HG02943 (cell line): ENCODE measurements around the gene HES1.

ENCODE experiments used
- ATAC-seq: cut with Tn5 transposase; IDR thresholded peaks from one replicate; pipeline ENCODE4 v1.9.1; 2021; ENCODE audit warnings: mild to moderate bottlenecking, low read depth, moderate library complexity; ENCODE audit not compliant: unreplicated experiment

The HES1 gene

GRCh38 chr3:194101592-194102432 is 34.1 kb upstream of the HES1 start:
- peak; percentile 44 for ATAC-seq

DNA sequence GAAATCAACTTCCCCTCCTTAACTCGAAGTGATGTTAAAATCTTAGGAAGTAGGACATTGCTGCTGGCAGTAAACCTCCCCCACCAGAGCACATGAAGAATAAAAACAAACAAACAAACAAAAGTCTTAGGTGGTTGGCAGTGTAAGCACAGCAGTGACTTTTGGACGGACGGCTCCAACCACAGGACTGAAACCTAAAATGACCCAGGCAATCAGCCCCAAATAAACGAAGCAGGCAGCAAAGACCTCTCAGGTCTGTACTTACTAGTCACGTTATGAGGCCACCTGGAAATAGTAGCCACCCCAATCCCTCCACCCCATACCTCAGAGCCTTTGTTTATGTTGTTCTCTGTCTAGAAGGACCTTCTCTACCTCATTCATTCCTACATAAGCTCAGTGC is 33.5 kb upstream of the HES1 start:
- ATAC-seq, result no peak

GRCh38 chr3:194103505-194103904 is 32.4 kb upstream of the HES1 start:
- no peak for ATAC-seq

DNA sequence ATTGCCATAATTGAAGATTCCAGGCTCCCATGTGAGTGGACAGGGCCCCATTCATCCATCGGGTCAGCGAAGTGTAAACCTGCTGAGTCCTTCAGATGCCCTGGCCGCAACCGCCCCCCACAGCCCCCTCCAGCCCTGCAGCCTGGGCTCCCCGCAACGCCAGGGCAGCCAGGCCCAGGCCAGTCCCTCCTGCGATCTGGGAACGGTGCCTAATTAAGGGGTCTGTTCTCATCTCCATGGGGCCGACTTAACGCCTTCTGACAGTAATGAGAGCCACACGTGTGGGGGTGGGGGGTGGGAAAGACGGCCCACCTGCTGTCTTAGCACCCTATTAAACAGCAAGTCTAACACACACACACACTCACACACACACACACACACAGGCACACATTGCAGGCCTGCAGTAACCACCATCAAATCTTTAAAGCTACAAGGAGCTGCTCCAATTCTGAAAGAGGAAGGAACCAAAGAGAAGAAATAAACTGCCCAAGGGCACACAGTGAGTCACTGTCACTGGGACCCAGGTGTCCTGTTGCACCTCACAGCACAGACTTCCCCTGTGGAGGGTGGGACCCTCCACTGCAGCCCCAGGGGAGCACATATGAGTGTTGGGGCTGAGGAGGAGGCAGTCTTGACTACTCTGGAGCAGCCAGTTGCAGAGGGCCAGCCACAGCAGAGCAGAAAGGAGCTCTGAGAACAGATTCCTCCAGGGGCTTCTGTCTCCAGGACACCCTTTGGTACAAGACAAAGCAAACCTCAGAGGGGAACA is 31.8 kb upstream of the HES1 start:
- ATAC-seq, result no peak

DNA sequence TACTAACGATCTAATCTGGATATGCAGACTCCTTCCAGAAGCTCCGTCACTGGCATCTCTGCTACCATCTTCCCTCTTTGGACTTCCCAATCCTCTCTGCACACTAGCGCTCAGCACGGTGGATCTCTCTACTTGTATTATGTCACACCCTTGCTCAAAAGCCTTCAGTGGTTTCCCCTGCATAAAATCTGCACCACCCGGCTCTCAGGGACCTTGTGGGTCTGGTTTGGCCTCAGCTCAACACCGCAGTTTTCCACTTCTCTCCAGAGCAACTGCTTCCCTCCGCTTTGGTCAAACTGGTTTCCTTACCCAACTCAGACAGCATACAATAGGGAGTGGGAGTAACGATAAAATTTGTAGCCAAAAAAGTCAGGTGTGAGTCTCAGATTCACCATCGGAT is 30.7 kb upstream of the HES1 start:
- ATAC-seq, result no peak

DNA sequence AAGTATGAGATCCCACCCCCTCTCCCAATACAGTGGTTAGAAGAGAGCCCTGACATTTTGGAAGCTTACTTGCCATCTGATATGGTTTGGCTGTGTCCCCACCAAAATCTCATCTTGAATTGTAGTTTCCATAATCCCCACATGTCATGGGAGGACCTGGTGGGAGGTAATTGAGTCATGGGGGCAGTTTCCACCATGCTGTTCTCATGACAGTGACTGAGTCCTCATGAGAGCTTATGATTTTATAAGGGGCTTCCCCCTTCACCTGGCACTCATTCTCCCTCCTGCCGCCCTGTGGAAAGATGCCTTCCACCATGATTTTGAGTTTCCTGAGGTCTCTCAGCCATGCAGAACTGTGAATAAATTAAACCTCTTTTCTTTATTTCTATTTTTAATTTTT is 28.8 kb upstream of the HES1 start:
- ATAC-seq, result no peak

GRCh38 chr3:194109192-194109863 is 26.6 kb upstream of the HES1 start:
- no peak for ATAC-seq

DNA sequence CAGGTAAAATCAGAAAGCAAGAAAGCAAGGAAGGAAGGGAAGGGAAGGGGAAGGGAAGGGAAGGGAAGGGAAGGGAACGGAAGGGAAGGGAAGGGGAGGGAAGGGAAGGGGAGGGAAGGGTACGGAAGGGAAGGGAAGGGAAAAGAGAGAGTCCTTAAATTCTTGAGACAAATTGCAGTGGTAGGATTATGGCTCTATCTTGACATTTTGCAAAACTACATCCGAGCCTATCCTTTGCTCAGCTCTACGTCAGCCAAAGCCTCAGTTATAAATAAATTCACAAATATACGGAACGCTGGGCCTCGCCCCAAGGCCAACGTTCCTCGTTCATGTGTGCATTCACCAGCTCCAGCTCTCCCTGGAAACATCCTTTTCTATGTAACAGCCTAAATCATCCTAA is 25.5 kb upstream of the HES1 start:
- ATAC-seq, result no peak

DNA sequence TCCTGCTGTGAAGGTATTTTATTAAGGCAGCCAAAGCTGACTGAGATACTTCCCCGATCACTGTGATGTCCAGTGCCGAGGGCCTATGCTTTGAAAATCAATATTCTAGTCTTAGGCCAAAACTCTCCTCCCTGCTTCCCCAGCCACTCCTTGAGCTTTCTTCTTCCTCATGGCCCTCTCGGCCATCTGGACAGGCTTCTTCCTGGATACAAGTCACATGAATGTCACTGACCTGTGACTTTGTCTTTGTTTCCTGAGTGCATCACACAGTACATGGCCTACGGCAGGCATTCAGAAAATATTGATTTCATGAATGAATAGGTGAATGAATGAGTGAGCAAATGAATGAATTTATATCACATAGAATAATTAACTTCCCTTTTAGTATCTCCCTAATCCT is 24.6 kb upstream of the HES1 start:
- ATAC-seq, result no peak

GRCh38 chr3:194112120-194113106 is 23.5 kb upstream of the HES1 start:
- no peak for ATAC-seq

- no peak for ATAC-seq
These were observed 21.8 kb upstream of the HES1 start for GRCh38 chr3:194114123-194114522.

DNA sequence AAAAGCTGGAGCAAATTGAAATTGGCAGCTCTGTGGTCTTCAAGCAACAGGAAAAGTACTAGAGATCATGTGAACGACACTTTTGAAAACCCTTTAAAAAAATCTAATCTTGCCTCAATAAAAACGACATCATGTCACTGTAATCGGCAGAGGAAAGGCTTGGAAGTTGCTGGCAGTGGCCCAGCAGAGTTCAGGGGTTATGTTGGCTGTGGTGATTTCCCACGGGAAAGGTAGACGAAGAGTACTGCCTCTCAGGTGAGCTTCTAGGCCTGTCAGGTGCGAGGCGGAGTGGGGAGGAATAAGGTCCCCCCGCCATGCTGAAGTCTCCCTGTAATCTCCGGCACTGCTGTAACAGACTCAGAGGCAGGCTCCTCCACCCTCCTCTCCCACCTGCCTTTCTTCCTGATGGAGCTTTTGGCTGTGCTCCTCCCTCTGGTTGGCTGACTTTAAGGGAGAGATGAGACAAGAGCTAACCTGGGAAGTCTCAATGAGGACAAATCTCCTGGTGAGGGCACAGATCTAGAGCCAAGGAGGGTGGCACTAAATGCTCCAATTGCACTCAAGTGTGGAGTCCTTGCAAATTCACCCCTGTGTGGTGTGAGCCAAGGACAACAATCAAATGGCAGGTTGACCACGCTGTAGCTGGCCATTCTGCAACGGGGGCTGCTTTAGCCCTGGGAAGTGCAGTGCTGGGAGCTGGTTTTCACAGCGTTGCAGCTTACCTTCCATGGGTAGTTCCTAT is 18.7 kb upstream of the HES1 start:
- ATAC-seq, result no peak

DNA sequence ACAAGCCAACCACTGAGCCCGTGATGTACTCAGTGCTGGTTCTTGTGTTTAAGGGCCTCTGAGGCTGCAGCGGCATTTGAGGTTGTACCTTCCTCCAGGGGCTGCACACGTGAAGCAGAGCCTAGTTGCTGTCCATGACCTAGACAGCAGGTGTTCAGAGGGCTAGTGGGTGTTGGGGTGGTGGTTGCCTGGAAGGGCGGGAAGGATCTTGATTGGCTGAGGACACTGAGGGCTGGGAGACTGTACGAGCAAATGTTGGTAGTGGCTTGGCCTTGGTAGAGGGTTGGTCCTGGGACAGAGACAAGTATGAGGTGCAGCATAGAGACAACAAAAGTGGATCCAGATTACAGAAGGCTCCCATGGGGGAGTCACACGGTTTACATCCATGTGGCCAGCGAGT is 17.0 kb upstream of the HES1 start:
- no peak for ATAC-seq

- no peak for ATAC-seq
These were observed 15.9 kb upstream of the HES1 start for GRCh38 chr3:194119831-194120590.

- ATAC-seq, result no peak
These were observed 14.9 kb upstream of the HES1 start for GRCh38 chr3:194120789-194121770.

DNA sequence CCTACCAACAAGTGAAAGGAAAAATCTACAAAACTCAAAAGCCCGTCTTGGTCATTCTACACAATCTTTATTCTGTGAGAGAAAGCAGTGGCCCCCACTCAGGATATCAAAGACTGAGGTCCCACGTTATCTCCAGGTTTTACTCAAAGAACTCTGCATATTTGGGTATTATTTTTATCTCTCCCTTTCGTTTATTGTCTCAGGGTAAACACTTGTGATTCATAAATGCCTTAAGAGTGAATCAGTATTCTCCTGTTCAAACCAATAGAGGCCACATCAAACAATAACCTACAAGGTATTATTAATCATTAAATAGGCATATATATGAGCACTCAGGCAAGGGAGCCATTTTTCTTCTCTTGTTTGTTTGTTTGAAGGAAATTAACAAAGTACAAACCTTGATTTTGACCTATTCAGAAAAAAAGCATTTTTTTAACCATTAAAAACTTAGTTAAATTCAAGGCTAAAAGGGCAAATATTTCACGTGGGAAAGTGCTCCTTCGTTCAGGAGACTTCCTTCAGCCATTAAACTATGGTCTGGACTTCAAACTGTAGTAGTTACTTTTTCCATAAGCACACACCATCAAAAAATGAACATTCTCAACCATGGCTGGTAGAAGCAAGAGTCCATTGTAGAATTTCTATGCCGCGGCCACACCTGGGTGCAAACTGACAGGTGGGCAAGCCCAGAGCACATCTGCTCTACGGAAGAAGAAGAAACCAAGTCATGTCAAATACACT is 13.9 kb upstream of the HES1 start:
- ATAC-seq, result no peak

- no peak for ATAC-seq
These were observed 12.2 kb upstream of the HES1 start for GRCh38 chr3:194123726-194124125.
